ENCODE results near the gene SMAD4.
"Not testable (repeated sequence)": the region's sequence is repeated elsewhere in the genome, so short reads cannot be mapped to it uniquely, and the experiment has no call there.

Gene SMAD4

DNA sequence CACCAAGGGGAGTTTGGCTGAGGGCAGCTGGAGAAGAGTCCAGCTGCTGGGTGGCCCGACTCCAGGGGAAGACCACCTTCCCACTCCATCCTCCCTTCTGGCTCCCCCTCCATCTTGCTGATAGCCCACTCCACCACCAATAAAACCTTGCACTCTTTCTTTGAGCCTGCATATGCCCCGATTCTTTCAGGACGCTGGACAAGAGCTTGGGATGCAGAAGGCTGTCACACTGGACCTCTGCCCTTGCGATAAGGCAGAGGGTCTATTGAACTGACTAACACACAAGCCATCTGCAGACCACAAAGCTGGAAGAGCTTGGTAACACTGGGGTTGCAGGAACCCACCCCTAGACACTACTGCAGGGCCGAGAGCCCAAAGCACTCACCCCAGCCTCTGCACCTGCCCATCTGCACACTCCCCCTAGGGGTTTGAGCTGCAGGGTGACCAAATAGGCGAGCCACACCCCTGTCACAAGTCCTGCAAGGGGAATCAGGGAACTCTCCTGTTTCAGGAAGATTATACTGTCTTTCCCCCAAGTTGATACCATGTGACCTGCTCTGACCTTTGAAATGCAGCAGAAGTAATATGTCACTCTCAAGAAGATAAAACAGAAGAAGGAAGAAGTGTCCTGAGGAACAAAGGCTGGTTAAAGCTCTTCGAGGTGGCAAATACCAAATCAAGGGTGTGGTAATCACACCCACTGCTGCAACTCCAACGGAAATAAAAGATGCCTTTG, 70.5 kb downstream of the SMAD4 start:
- Histone ChIP-seq H3K9ac (ENCODE audit: low read depth, low read length) (no peak overlapping the region), H3K4me1 (ENCODE audit: control insufficient read depth, insufficient read depth, low read length) (no peaks in the 10 kb centered on the region), H3K36me3 (ENCODE audit: control insufficient read depth, insufficient read depth, low read length) (no peaks in the 10 kb centered on the region), H3K9me3 (ENCODE audit: control insufficient read depth, insufficient read depth, low read length) (no peaks in the 10 kb centered on the region), H3K4me3 (ENCODE audit: low read depth, low read length) (no peak overlapping the region), H3K27me3 (ENCODE audit: control insufficient read depth, insufficient read depth, low read length) (no peaks in the 10 kb centered on the region)

DNA sequence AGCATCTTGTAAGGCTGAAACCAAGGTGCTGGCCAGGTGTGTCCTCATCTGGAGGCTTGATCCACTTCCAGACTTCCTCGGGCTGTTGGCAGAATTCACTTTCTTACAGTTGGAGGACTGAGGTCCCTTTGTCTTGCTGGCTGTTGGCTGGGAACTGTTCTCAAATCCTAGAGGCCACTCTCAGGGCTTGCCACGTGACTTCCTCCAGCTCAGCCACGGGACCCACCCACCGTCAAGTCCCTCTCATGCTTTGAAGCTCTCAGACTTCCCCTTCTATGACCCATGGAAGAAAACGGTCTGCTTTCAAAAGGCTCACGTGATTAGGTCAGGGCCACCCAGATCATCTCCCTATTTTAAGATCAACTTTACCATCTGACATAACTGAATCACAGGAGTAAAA, 77.1 kb downstream of the SMAD4 start:
- Histone ChIP-seq H3K4me3 (ENCODE audit: low read depth, low read length) (no peak overlapping the region), H3K4me1 (ENCODE audit: control insufficient read depth, insufficient read depth, low read length) (no peaks in the 10 kb centered on the region), H3K9ac (ENCODE audit: low read depth, low read length) (no peak overlapping the region), H3K27me3 (ENCODE audit: control insufficient read depth, insufficient read depth, low read length) (no peaks in the 10 kb centered on the region), H3K9me3 (ENCODE audit: control insufficient read depth, insufficient read depth, low read length) (no peaks in the 10 kb centered on the region), H3K36me3 (ENCODE audit: control insufficient read depth, insufficient read depth, low read length) (no peaks in the 10 kb centered on the region)

GRCh38 chr18:51107598-51108305, 77.7 kb downstream of the SMAD4 start:
- Histone ChIP-seq H3K36me3 (ENCODE audit: control insufficient read depth, insufficient read depth, low read length) (no peaks in the 10 kb centered on the region), H3K4me3 (ENCODE audit: low read depth, low read length) (no peak overlapping the region), H3K9ac (ENCODE audit: low read depth, low read length) (no peak overlapping the region), H3K27me3 (ENCODE audit: control insufficient read depth, insufficient read depth, low read length) (no peaks in the 10 kb centered on the region), H3K9me3 (ENCODE audit: control insufficient read depth, insufficient read depth, low read length) (no peaks in the 10 kb centered on the region), H3K4me1 (ENCODE audit: control insufficient read depth, insufficient read depth, low read length) (no peaks in the 10 kb centered on the region)

GRCh38 chr18:51108330-51108729, 78.3 kb downstream of the SMAD4 start:
- H3K4me3 ChIP-seq (ENCODE audit: low read depth, low read length): no peak overlapping the region
- H3K4me1 ChIP-seq (ENCODE audit: control insufficient read depth, insufficient read depth, low read length): no peaks in the 10 kb centered on the region
- no peaks in the 10 kb centered on the region for H3K27me3 ChIP-seq (ENCODE audit: control insufficient read depth, insufficient read depth, low read length)
- H3K9me3 ChIP-seq (ENCODE audit: control insufficient read depth, insufficient read depth, low read length): no peaks in the 10 kb centered on the region
- no peak overlapping the region for H3K9ac ChIP-seq (ENCODE audit: low read depth, low read length)
- no peaks in the 10 kb centered on the region for H3K36me3 ChIP-seq (ENCODE audit: control insufficient read depth, insufficient read depth, low read length)

GRCh38 chr18:51110073-51110797, 80.2 kb downstream of the SMAD4 start:
- Histone ChIP-seq H3K36me3 (ENCODE audit: control insufficient read depth, insufficient read depth, low read length) (no peaks in the 10 kb centered on the region), H3K9ac (ENCODE audit: low read depth, low read length) (no peak overlapping the region), H3K9me3 (ENCODE audit: control insufficient read depth, insufficient read depth, low read length) (no peaks in the 10 kb centered on the region), H3K4me3 (ENCODE audit: low read depth, low read length) (no peak overlapping the region), H3K27me3 (ENCODE audit: control insufficient read depth, insufficient read depth, low read length) (no peaks in the 10 kb centered on the region), H3K4me1 (ENCODE audit: control insufficient read depth, insufficient read depth, low read length) (no peaks in the 10 kb centered on the region)

DNA sequence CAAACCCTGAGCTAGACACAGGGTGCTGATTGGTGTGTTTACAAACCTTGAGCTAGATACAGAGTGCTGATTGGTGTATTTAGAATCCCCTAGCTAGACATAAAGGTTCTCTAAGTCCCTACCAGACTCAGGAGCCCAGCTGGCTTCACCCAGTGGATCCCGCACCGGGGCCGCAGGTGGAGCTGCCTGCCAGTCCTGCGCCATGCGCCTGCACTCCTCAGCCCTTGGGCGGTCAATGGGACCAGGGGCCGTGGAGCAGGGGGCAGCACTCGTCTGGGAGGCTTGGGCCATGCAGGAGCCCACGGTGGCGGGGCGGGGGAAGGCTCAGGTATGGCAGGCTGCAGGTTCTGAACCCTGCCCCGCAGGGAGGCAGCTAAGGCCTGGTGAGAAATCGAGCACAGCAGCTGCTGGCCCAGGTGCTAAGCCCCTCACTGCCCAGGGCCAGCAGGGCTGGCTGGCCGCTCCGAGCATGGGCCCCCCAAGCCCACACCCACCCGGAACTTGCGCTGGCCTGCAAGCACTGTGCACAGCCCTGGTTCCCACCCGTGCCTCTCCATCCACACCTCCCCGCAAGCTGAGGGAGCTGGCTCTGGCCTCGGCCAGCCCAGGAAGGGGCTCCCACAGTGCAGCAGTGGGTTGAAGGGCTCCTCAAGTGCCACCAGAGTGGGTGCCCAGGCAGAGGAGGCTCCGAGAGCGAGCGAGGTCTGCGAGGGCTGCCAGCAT, 81.8 kb downstream of the SMAD4 start:
- not testable (repeated sequence) for H3K4me3 ChIP-seq (ENCODE audit: low read depth, low read length); H3K27me3 ChIP-seq (ENCODE audit: control insufficient read depth, insufficient read depth, low read length); H3K9ac ChIP-seq (ENCODE audit: low read depth, low read length); H3K4me1 ChIP-seq (ENCODE audit: control insufficient read depth, insufficient read depth, low read length); H3K9me3 ChIP-seq (ENCODE audit: control insufficient read depth, insufficient read depth, low read length); H3K36me3 ChIP-seq (ENCODE audit: control insufficient read depth, insufficient read depth, low read length)

DNA sequence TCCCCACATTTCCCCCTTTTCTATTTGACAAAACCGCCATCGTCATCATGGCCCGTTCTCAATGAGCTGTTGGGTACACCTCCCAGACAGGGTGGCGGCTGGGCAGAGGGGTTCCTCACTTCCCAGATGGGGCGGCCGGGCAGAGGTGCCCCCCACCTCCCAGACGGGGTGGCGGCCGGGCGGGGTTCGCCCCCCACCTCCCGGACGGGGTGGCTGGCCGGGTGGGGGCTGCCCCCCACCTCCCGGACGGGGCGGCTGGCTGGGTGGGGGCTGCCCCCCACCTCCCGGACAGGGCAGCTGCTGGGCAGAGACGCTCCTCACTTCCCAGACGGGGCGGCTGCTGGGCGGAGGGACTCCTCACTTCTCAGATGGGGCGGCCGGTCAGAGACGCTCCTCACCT, 87.0 kb downstream of the SMAD4 start:
- H3K27me3 ChIP-seq (ENCODE audit: control insufficient read depth, insufficient read depth, low read length); H3K36me3 ChIP-seq (ENCODE audit: control insufficient read depth, insufficient read depth, low read length); H3K4me1 ChIP-seq (ENCODE audit: control insufficient read depth, insufficient read depth, low read length); H3K9ac ChIP-seq (ENCODE audit: low read depth, low read length); H3K9me3 ChIP-seq (ENCODE audit: control insufficient read depth, insufficient read depth, low read length); H3K4me3 ChIP-seq (ENCODE audit: low read depth, low read length): not testable (repeated sequence)

DNA sequence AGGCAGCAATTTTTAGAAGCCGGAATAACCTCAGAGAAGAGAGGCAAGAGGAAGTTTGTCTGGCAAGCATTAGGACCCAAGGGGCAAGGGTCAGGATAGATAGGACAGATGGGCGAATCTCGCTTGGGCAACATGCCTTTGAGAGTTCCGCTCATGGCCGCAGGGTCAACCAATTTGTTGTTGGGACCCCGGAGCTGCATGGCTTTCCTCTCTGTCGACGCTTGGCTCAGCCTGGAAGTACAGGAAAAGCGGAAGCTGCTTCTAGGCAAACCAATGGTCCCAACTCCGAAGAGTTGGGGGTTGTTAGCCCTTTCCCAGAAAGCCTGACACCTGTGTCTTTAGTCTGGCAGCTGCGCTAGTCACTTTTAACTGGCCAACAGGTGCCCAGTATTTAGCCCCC, 89.5 kb downstream of the SMAD4 start:
- not testable (repeated sequence) for H3K4me3 ChIP-seq (ENCODE audit: low read depth, low read length); H3K36me3 ChIP-seq (ENCODE audit: control insufficient read depth, insufficient read depth, low read length); H3K27me3 ChIP-seq (ENCODE audit: control insufficient read depth, insufficient read depth, low read length); H3K4me1 ChIP-seq (ENCODE audit: control insufficient read depth, insufficient read depth, low read length); H3K9ac ChIP-seq (ENCODE audit: low read depth, low read length); H3K9me3 ChIP-seq (ENCODE audit: control insufficient read depth, insufficient read depth, low read length)

DNA sequence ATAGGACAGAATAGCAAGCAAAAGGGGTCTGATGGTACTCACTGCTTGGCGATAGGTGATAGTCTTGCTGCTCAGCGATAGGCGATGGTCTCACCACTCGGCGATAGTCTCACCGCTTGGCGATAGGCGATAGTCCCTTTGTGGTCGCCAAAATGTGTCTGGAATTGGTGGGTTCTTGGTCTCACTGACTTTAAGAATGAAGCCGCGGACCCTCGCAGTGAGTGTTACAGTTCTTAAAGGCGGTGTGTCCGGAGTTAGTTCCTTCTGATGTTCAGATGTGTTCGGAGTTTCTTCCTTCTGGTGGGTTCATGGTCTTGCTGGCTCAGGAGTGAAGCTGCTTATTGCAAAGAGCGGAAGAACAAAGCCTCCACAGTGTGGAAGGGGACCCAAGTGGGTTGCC, 90.0 kb downstream of the SMAD4 start:
- H3K27me3 ChIP-seq (ENCODE audit: control insufficient read depth, insufficient read depth, low read length); H3K9ac ChIP-seq (ENCODE audit: low read depth, low read length); H3K4me3 ChIP-seq (ENCODE audit: low read depth, low read length); H3K4me1 ChIP-seq (ENCODE audit: control insufficient read depth, insufficient read depth, low read length); H3K9me3 ChIP-seq (ENCODE audit: control insufficient read depth, insufficient read depth, low read length); H3K36me3 ChIP-seq (ENCODE audit: control insufficient read depth, insufficient read depth, low read length): not testable (repeated sequence)

- Histone ChIP-seq H3K9me3 (ENCODE audit: control insufficient read depth, insufficient read depth, low read length) (no peaks in the 10 kb centered on the region), H3K4me1 (ENCODE audit: control insufficient read depth, insufficient read depth, low read length) (peaks cover 2% of the 10 kb centered on the region), H3K4me3 (ENCODE audit: low read depth, low read length) (no peak overlapping the region)
Measured at GRCh38 chr18:51120809-51121596, 91.0 kb downstream of the SMAD4 start.

GRCh38 chr18:51121597-51121857, 91.5 kb downstream of the SMAD4 start:
- no peak overlapping the region for H3K9ac ChIP-seq (ENCODE audit: low read depth, low read length)
- no peaks in the 10 kb centered on the region for H3K36me3 ChIP-seq (ENCODE audit: control insufficient read depth, insufficient read depth, low read length)
- H3K4me1 ChIP-seq (ENCODE audit: control insufficient read depth, insufficient read depth, low read length): peaks cover 2% of the 10 kb centered on the region
- no peaks in the 10 kb centered on the region for H3K27me3 ChIP-seq (ENCODE audit: control insufficient read depth, insufficient read depth, low read length)
- H3K4me3 ChIP-seq (ENCODE audit: low read depth, low read length): no peak overlapping the region
- H3K9me3 ChIP-seq (ENCODE audit: control insufficient read depth, insufficient read depth, low read length): no peaks in the 10 kb centered on the region

More at GRCh38 chr18:51120809-51121596, 91.0 kb downstream of the SMAD4 start:
- no peak overlapping the region for H3K9ac ChIP-seq (ENCODE audit: low read depth, low read length)
- no peaks in the 10 kb centered on the region for H3K27me3 ChIP-seq (ENCODE audit: control insufficient read depth, insufficient read depth, low read length)
- H3K36me3 ChIP-seq (ENCODE audit: control insufficient read depth, insufficient read depth, low read length): no peaks in the 10 kb centered on the region
